Immature natural killer cell (primary cell): ENCODE results near the gene CNN2. TPM values are rescaled to one million over a fixed set of nuclear protein-coding genes. Genes with fewer than 3 reads are reported as not detected.

Experiments
- DNase-seq, 3 donors: peaks; one replicate each; pipeline ENCODE4 v3.0.0; 2022; ENCODE audit warnings: mixed read lengths in 1 of 3
- H3K27ac Mint-ChIP-seq, 6 donors: one replicate each; pipeline ENCODE4 v1.8.0; 2020; ENCODE audit warnings: mixed read lengths in 6 of 6, mild to moderate bottlenecking in 5 of 6, inconsistent platforms in 4 of 6, moderate library complexity in 3 of 6
- H3K27me3 Mint-ChIP-seq, 3 donors: one replicate each; pipeline ENCODE4 v1.8.0; 2020 to 2021; ENCODE audit warnings: low read depth in 3 of 3, mild to moderate bottlenecking in 3 of 3, mixed read lengths in 3 of 3, moderate library complexity in 3 of 3, inconsistent platforms in 1 of 3
- H3K36me3 Mint-ChIP-seq, 3 donors: one replicate each; pipeline ENCODE4 v1.8.0; 2020; ENCODE audit warnings: mixed read lengths in 3 of 3, inconsistent platforms in 2 of 3, mild to moderate bottlenecking in 2 of 3
- H3K4me1 Mint-ChIP-seq, 2 donors: one replicate each; pipeline ENCODE4 v1.8.0; 2020; ENCODE audit warnings: inconsistent platforms in 2 of 2, mild to moderate bottlenecking in 2 of 2, mixed read lengths in 2 of 2, moderate library complexity in 1 of 2
- H3K4me3 Mint-ChIP-seq, 5 donors: one replicate each; pipeline ENCODE4 v1.8.0; 2020; ENCODE audit warnings: mild to moderate bottlenecking in 5 of 5, mixed read lengths in 5 of 5, inconsistent platforms in 3 of 5, moderate library complexity in 3 of 5
- H3K9me3 Mint-ChIP-seq, 6 donors: one replicate each; pipeline ENCODE4 v1.8.0; 2020; ENCODE audit warnings: mild to moderate bottlenecking in 6 of 6, mixed read lengths in 6 of 6, inconsistent platforms in 4 of 6, moderate library complexity in 3 of 6
- polyA plus RNA-seq, 3 donors: library from polyadenylated mRNA; unstranded; fragments of 300-500 nt; fragmentation: Illumina TruSeq; gene quantifications; one replicate each; pipeline ENCODE4 v1.2.3, GENCODE V29; 2021

CNN2 gene
- polyA plus RNA-seq = 100 to 1,000 TPM; 227 to 382 (median 255) TPM

GRCh38 chr19:1025960-1026782 lies at the start of gene CNN2:
Gene CNN2 (plus strand): TSS chr19:1026608. CDS start chr19:1026662, 54 bp downstream.
- peaks cover 15 to 23% (median 18%) of the 10 kb centered on the region in 3 donors for H3K27me3 Mint-ChIP-seq
- H3K9me3 Mint-ChIP-seq = peaks cover 0 to 1% (median 0%) of the 10 kb centered on the region in 6 donors
- peak; percentile 58 to 63 (median 62) for DNase-seq
- peaks cover 30 to 32% of the 10 kb centered on the region in 2 donors for H3K4me1 Mint-ChIP-seq
- peak within 1 kb of the TSS; percentile 91 to 96 (median 94) for H3K4me3 Mint-ChIP-seq
- H3K27ac Mint-ChIP-seq = peak within 1 kb of the TSS; percentile 87 to 95 (median 95)
- H3K36me3 Mint-ChIP-seq = peaks cover 0 to 4% (median 4%) of the 10 kb centered on the region in 3 donors

- H3K36me3 Mint-ChIP-seq = peaks cover 0 to 5% (median 5%) of the 10 kb centered on the region in 3 donors
- H3K27me3 Mint-ChIP-seq = peaks cover 1 to 2% (median 1%) of the 10 kb centered on the region in 3 donors
- H3K27ac Mint-ChIP-seq = no peak overlapping the region
- H3K4me1 Mint-ChIP-seq = no peaks in the 10 kb centered on the region
- DNase-seq = no peak
- H3K9me3 Mint-ChIP-seq = peaks cover 0 to 2% (median 0%) of the 10 kb centered on the region in 6 donors
- no peak overlapping the region for H3K4me3 Mint-ChIP-seq
Observed at GRCh38 chr19:977058-977464, 49.3 kb upstream of the CNN2 start.

GRCh38 chr19:979318-979741 lies 47.1 kb upstream of the CNN2 start:
- Mint-ChIP-seq H3K36me3 (no peaks in the 10 kb centered on the region), H3K9me3 (no peaks in the 10 kb centered on the region), H3K27ac (no peak overlapping the region), H3K4me1 (peaks cover 4 to 10% of the 10 kb centered on the region in 2 donors), H3K27me3 (peaks cover 0 to 1% (median 1%) of the 10 kb centered on the region in 3 donors), H3K4me3 (no peak overlapping the region)
- no peak for DNase-seq

GRCh38 chr19:980133-980998 lies 46.0 kb upstream of the CNN2 start:
- Mint-ChIP-seq H3K36me3 (no peaks in the 10 kb centered on the region), H3K4me3 (no peak overlapping the region)

GRCh38 chr19:982567-983170 lies 43.7 kb upstream of the CNN2 start:
- Mint-ChIP-seq H3K9me3 (no peaks in the 10 kb centered on the region), H3K4me3 (peak overlapping the region in 4 of 5 donors; percentile 44 to 55 (median 47)), H3K4me1 (peaks cover 13 to 21% of the 10 kb centered on the region in 2 donors), H3K27me3 (peaks cover 0 to 1% (median 0%) of the 10 kb centered on the region in 3 donors), H3K27ac (peak overlapping the region in 2 of 6 donors; percentile 48 to 76), H3K36me3 (no peaks in the 10 kb centered on the region)
- DNase-seq = peak; percentile 76 to 78 (median 77)

More at GRCh38 chr19:980133-980998, 46.0 kb upstream of the CNN2 start:
- Mint-ChIP-seq H3K27ac (no peak overlapping the region), H3K4me1 (peaks cover 13 to 18% of the 10 kb centered on the region in 2 donors), H3K27me3 (peaks cover 0 to 1% (median 1%) of the 10 kb centered on the region in 3 donors), H3K9me3 (no peaks in the 10 kb centered on the region)
- no peak for DNase-seq

GRCh38 chr19:984165-984967 lies 42.0 kb upstream of the CNN2 start, which contains the start of gene WDR18:
Gene WDR18 (plus strand): TSS chr19:984345. CDS start chr19:984354, 9 bp downstream.
- Mint-ChIP-seq H3K9me3 (no peaks in the 10 kb centered on the region), H3K27me3 (peaks cover 0 to 1% (median 0%) of the 10 kb centered on the region in 3 donors), H3K27ac (peak within 1 kb of the TSS; percentile 65 to 93 (median 87)), H3K4me3 (peak within 1 kb of the TSS; percentile 87 to 94 (median 92)), H3K36me3 (no peaks in the 10 kb centered on the region), H3K4me1 (peaks cover 22 to 30% of the 10 kb centered on the region in 2 donors)
- DNase-seq = peak; percentile 88 to 91 (median 90)

GRCh38 chr19:986083-986482 lies 40.3 kb upstream of the CNN2 start:
- H3K27ac Mint-ChIP-seq = no peak overlapping the region
- H3K9me3 Mint-ChIP-seq = no peaks in the 10 kb centered on the region
- peak overlapping the region in 4 of 5 donors; percentile 6 to 94 (median 48) for H3K4me3 Mint-ChIP-seq
- peaks cover 0 to 1% (median 0%) of the 10 kb centered on the region in 3 donors for H3K27me3 Mint-ChIP-seq
- H3K4me1 Mint-ChIP-seq = peaks cover 22 to 33% of the 10 kb centered on the region in 2 donors
- H3K36me3 Mint-ChIP-seq = no peaks in the 10 kb centered on the region
- no peak for DNase-seq

- Mint-ChIP-seq H3K27me3 (no peaks in the 10 kb centered on the region), H3K9me3 (no peaks in the 10 kb centered on the region), H3K36me3 (no peaks in the 10 kb centered on the region), H3K4me3 (no peak overlapping the region), H3K4me1 (peaks cover 22 to 31% of the 10 kb centered on the region in 2 donors), H3K27ac (no peak overlapping the region)
- no peak for DNase-seq
Observed at GRCh38 chr19:988081-988480, 38.3 kb upstream of the CNN2 start.

GRCh38 chr19:988510-988909 lies 37.9 kb upstream of the CNN2 start:
- Mint-ChIP-seq H3K36me3 (no peaks in the 10 kb centered on the region), H3K4me3 (peak overlapping the region in 2 of 5 donors; percentile 18 to 47), H3K4me1 (peaks cover 22 to 30% of the 10 kb centered on the region in 2 donors), H3K27ac (peak overlapping the region in 1 of 6 donors; percentile 7), H3K27me3 (no peaks in the 10 kb centered on the region), H3K9me3 (no peaks in the 10 kb centered on the region)
- no peak for DNase-seq

- no peaks in the 10 kb centered on the region for H3K27me3 Mint-ChIP-seq
- peak overlapping the region in 2 of 6 donors; percentile 17 to 59 for H3K27ac Mint-ChIP-seq
- no peaks in the 10 kb centered on the region for H3K36me3 Mint-ChIP-seq
- H3K9me3 Mint-ChIP-seq = no peaks in the 10 kb centered on the region
- DNase-seq = no peak
- H3K4me1 Mint-ChIP-seq = peaks cover 17 to 22% of the 10 kb centered on the region in 2 donors
- no peak overlapping the region for H3K4me3 Mint-ChIP-seq
Observed at GRCh38 chr19:989381-990081, 36.9 kb upstream of the CNN2 start.

- no peak for DNase-seq
- Mint-ChIP-seq H3K27ac (peak overlapping the region in 1 of 6 donors; percentile 32), H3K4me3 (no peak overlapping the region), H3K27me3 (no peaks in the 10 kb centered on the region), H3K4me1 (peaks cover 11 to 15% of the 10 kb centered on the region in 2 donors), H3K9me3 (no peaks in the 10 kb centered on the region), H3K36me3 (no peaks in the 10 kb centered on the region)
Observed at GRCh38 chr19:990119-990571, 36.3 kb upstream of the CNN2 start.

- peaks cover 0 to 3% (median 0%) of the 10 kb centered on the region in 3 donors for H3K27me3 Mint-ChIP-seq
- H3K4me1 Mint-ChIP-seq = peaks cover 9 to 12% of the 10 kb centered on the region in 2 donors
- no peaks in the 10 kb centered on the region for H3K36me3 Mint-ChIP-seq
- H3K9me3 Mint-ChIP-seq = no peaks in the 10 kb centered on the region
- H3K4me3 Mint-ChIP-seq = no peak overlapping the region
- DNase-seq = no peak
- no peak overlapping the region for H3K27ac Mint-ChIP-seq
Observed at GRCh38 chr19:990746-991145, 35.7 kb upstream of the CNN2 start.
